Skeletal muscle tissue (tissue), 4 donors: ENCODE measurements around the gene GPR137. TPM values are rescaled to one million over a fixed set of nuclear protein-coding genes. Genes with fewer than 3 reads are reported as not detected.

Experiments used
- H3K27ac ChIP-seq: one replicate; pipeline ENCODE4 v1.7.0; 2013; ENCODE audit warnings: mild to moderate bottlenecking, low read depth, low read length, inconsistent platforms
- H3K27me3 ChIP-seq, 3 donors: one replicate each; pipeline ENCODE4 v1.7.0; 2013; ENCODE audit warnings: low read length in 3 of 3; ENCODE audit not compliant: control insufficient read depth in 3 of 3, insufficient read depth in 3 of 3
- H3K36me3 ChIP-seq, 3 donors: one replicate each; pipeline ENCODE4 v1.7.0; 2013; ENCODE audit warnings: low read length in 3 of 3; ENCODE audit not compliant: control insufficient read depth in 3 of 3, insufficient read depth in 3 of 3
- H3K4me1 ChIP-seq, 3 donors: one replicate each; pipeline ENCODE4 v1.7.0; 2013; ENCODE audit warnings: low read length in 3 of 3, mild to moderate bottlenecking in 3 of 3; ENCODE audit not compliant: control insufficient read depth in 3 of 3, insufficient read depth in 3 of 3
- H3K4me3 ChIP-seq, 3 donors: one replicate each; pipeline ENCODE4 v1.7.0; 2013; ENCODE audit warnings: low read length in 3 of 3
- H3K9ac ChIP-seq, 3 donors: one replicate each; pipeline ENCODE4 v1.7.0; 2013; ENCODE audit warnings: low read length in 3 of 3, mild to moderate bottlenecking in 3 of 3, moderate library complexity in 2 of 3, low read depth in 1 of 3
- H3K9me3 ChIP-seq, 3 donors: one replicate each; pipeline ENCODE4 v1.7.0; 2013; ENCODE audit warnings: low read length in 3 of 3; ENCODE audit not compliant: control insufficient read depth in 3 of 3
- total RNA-seq: library from RNA; depleted of rRNA; stranded (reverse); fragments of >200 nt; gene quantifications from one replicate; pipeline ENCODE4 v1.2.3, GENCODE V29; 2014
- donor health status: Osteomylitis.

Gene GPR137
- total RNA-seq, 1 donor from 2014 or later = 6.3 TPM

DNA sequence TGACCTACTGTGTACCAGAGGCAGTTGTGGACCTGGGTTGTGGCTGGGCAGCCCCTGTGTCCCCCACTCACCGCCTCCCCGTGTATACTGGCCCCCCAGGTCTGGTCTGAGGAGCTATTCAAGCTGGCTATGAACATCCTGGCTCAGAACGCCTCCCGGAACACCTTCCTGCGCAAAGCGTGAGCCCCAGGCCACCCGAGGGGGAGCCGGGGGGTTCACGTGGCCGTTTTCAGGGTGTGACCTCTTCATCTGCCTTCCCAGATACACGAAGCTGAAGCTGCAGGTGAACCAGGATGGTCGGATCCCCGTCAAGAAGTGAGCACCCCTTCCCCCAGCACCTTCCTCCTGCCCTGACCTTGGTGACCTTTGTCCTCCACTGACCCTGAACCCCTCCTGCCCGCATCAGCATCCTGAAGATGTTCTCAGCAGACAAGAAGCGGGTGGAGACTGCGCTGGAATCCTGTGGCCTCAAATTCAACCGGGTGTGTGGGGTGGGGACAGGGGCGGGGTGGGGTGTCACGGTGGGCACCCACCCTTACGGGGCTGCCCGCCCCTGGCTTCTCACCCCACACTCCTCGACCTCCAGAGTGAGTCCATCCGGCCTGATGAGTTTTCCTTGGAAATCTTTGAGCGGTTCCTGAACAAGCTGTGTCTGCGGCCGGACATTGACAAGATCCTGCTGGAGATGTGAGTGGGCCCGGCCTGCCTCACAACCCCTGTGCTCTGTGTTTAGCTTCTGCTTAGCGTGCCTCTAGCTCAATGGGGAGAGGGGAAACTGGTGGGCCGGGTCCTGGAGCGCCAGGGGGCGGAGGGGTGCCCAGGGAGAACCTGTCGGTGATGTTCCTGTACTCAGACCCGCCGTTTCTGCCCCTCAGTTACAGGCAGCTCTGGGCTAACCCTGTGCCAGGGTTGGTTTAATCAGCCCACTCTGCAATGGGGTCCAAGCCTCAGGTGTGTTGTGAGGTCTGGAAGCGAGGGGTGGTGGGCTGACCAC lies 30.2 kb upstream of the GPR137 start:
- Histone ChIP-seq H3K36me3 (peaks cover 27 to 32% (median 31%) of the 10 kb centered on the region in 3 donors), H3K4me3 (no peak overlapping the region), H3K27me3 (no peaks in the 10 kb centered on the region), H3K27ac (no peak overlapping the region), H3K9me3 (no peaks in the 10 kb centered on the region), H3K9ac (no peak overlapping the region), H3K4me1 (peaks cover 29 to 33% (median 32%) of the 10 kb centered on the region in 3 donors)

DNA sequence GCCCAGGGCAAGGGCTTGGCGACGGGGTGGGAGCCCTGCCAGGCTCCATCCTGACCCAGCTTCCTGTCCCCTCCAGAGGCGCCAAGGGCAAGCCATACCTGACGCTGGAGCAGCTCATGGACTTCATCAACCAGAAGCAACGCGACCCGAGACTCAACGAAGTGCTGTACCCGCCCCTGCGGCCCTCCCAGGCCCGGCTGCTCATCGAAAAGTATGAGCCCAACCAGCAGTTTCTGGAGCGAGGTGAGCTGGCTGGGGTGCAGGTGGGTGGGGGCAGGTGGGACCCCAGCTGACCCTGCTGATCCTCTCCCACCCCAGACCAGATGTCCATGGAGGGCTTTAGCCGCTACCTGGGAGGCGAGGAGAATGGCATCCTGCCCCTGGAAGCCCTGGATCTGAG lies 29.3 kb upstream of the GPR137 start:
- peaks cover 29 to 34% (median 34%) of the 10 kb centered on the region in 3 donors for H3K36me3 ChIP-seq
- no peaks in the 10 kb centered on the region for H3K27me3 ChIP-seq
- H3K9me3 ChIP-seq = no peaks in the 10 kb centered on the region
- no peak overlapping the region for H3K9ac ChIP-seq
- no peak overlapping the region for H3K4me3 ChIP-seq
- H3K27ac ChIP-seq = no peak overlapping the region
- peaks cover 23 to 25% (median 25%) of the 10 kb centered on the region in 3 donors for H3K4me1 ChIP-seq

DNA sequence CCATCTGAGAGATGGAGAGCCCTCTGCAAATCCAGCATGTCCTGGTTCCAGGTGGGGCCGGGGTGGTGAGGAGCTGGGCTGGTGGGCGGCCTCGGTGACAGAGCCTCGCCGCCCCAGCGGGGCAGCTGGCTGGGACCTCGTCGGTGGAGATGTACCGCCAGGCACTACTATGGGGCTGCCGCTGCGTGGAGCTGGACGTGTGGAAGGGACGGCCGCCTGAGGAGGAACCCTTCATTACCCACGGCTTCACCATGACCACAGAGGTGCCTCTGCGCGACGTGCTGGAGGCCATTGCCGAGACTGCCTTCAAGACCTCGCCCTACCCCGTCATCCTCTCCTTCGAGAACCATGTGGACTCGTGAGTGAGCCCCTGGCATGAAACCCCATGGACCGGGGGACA lies 27.3 kb upstream of the GPR137 start:
- H3K9me3 ChIP-seq = no peaks in the 10 kb centered on the region
- H3K9ac ChIP-seq = no peak overlapping the region
- no peaks in the 10 kb centered on the region for H3K27me3 ChIP-seq
- H3K4me3 ChIP-seq = no peak overlapping the region
- H3K27ac ChIP-seq = no peak overlapping the region
- H3K4me1 ChIP-seq = peaks cover 9 to 10% (median 10%) of the 10 kb centered on the region in 3 donors
- peaks cover 45 to 47% (median 45%) of the 10 kb centered on the region in 3 donors for H3K36me3 ChIP-seq

DNA sequence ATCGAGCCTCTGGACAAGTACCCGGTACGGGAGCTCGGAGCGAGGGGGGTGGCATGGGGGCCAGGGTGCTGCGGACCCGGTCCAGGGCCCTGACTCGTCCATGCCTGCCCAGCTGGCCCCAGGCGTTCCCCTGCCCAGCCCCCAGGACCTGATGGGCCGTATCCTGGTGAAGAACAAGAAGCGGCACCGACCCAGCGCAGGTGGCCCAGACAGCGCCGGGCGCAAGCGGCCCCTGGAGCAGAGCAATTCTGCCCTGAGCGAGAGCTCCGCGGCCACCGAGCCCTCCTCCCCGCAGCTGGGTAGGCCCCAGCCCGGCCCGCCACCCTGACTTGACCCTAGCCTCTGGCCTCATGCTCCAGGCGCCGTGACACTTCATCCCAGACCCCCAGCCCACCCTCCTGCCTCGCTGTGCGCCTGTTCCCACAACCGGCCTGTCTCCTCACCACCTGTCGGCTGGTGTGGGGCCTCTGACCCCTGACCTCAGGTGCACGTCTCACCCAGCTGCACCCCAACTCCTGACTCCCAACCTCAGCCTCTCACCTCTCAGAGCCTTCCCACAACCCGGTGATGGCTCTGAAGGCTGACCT lies 26.6 kb upstream of the GPR137 start:
- Histone ChIP-seq H3K4me3 (no peak overlapping the region), H3K27ac (no peak overlapping the region), H3K9me3 (no peaks in the 10 kb centered on the region), H3K9ac (no peak overlapping the region), H3K4me1 (peaks cover 2 to 4% (median 3%) of the 10 kb centered on the region in 3 donors), H3K36me3 (peaks cover 47 to 50% (median 48%) of the 10 kb centered on the region in 3 donors), H3K27me3 (no peaks in the 10 kb centered on the region)

DNA sequence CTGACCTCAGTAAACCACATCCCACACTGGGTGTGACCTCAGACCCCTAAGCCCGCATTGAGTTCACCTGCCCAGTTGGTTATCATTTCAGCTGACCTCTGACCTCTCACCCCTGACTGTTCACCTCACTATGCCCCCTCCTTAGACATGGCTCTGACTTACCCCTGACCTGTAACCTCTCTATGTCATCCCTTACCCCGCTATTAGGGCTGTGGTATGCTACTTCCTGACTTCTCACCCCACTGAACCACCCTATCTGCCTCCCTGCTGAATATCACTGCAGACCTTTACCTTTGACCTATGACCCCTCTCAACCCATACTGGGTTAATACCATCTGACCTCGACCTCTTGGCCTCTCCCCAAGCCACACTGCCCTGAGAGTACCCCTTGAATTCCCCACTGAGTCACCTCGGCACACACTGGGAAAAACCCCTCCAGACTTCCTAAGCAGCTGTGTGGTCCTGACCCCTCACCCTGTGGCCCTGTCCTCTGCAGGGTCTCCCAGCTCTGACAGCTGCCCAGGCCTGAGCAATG lies 26.0 kb upstream of the GPR137 start:
- no peaks in the 10 kb centered on the region for H3K9me3 ChIP-seq
- peaks cover 48 to 50% (median 48%) of the 10 kb centered on the region in 3 donors for H3K36me3 ChIP-seq
- no peak overlapping the region for H3K27ac ChIP-seq
- H3K4me3 ChIP-seq = no peak overlapping the region
- no peak overlapping the region for H3K9ac ChIP-seq
- no peaks in the 10 kb centered on the region for H3K4me1 ChIP-seq
- H3K27me3 ChIP-seq = no peaks in the 10 kb centered on the region

DNA sequence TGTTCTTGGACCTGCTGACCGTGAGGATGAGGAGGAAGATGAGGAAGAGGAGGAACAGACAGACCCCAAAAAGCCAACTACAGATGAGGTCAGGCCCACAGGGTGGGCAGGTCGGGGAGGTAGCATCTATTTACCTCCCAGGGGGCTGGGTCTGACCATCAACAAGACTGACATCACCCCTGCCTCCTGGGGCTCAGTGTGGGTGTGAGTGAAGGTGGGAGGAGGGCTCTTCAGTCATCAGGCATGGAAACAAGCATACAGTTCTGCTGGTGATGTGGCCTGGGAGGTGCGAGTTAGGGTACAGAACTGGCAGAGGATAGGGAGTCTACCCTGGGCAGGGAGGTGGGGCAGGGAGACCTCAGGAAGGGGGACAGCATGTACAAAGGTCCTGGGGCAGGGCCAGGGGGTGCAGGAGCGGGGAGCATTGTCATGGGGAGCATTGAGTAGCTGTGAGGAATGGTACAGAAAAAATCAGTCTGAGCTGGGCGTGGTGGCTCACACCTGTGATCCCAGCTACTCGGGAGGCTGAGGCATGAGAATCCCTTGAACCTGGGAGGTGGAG lies 25.4 kb upstream of the GPR137 start:
- H3K9ac ChIP-seq = no peak overlapping the region

DNA sequence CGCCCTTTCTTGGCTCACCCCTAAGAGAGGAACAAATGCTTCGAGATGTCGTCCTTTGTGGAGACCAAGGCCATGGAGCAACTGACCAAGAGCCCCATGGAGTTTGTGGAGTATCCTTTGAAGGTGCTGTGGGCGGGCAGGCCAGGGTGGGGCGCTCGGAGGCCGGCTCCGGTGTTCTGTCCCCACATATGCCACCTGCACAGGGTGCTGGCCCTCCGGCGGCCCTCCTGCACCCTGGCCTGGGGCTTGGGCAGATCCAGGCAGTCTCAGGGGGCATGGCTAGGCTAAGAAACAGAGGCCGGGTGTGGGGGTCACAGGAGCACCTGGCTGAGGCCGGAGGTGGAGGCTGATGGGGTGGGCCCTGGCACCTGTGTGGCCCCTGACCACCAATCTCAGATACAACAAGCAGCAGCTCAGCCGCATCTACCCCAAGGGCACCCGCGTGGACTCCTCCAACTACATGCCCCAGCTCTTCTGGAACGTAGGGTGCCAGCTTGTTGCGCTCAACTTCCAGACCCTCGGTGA lies 24.0 kb upstream of the GPR137 start:
- Histone ChIP-seq H3K4me3 (no peak overlapping the region), H3K36me3 (peaks cover 47 to 56% (median 50%) of the 10 kb centered on the region in 3 donors), H3K9me3 (no peaks in the 10 kb centered on the region), H3K4me1 (no peaks in the 10 kb centered on the region), H3K27ac (no peak overlapping the region), H3K27me3 (no peaks in the 10 kb centered on the region), H3K9ac (no peak overlapping the region)

More for the DNA sequence above, 25.4 kb upstream of the GPR137 start:
- Histone ChIP-seq H3K4me3 (no peak overlapping the region), H3K27me3 (no peaks in the 10 kb centered on the region), H3K9me3 (no peaks in the 10 kb centered on the region), H3K4me1 (no peaks in the 10 kb centered on the region), H3K36me3 (peaks cover 42 to 49% (median 46%) of the 10 kb centered on the region in 3 donors), H3K27ac (no peak overlapping the region)

DNA sequence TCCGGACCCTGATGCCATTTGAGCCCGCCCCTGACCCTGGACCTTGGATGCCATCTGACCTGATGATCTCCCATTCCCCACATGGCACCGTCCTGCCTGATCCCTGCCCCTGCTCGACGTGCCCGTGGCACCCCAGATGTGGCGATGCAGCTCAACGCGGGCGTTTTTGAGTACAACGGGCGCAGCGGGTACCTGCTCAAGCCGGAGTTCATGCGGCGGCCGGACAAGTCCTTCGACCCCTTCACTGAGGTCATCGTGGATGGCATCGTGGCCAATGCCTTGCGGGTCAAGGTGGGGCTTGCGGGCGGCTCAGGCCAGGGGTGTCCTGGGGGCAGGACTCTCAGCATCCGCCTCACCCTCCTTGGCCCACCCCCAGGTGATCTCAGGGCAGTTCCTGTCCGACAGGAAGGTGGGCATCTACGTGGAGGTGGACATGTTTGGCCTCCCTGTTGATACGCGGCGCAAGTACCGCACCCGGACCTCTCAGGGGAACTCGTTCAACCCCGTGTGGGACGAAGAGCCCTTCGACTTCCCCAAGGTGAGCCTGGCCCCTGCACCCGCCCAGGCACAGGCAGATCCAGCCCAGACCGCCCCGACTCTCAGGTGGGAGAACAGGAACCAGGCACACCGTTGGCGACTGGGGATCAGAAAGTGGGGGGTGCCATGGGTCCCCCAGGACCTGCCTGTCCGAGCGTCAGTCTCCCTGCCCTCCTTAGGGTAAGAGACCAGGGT lies 23.2 kb upstream of the GPR137 start:
- Histone ChIP-seq H3K9me3 (no peaks in the 10 kb centered on the region), H3K27ac (no peak overlapping the region), H3K9ac (no peak overlapping the region), H3K4me3 (no peak overlapping the region), H3K4me1 (peaks cover 0 to 5% (median 0%) of the 10 kb centered on the region in 3 donors), H3K27me3 (no peaks in the 10 kb centered on the region), H3K36me3 (peaks cover 44 to 54% (median 50%) of the 10 kb centered on the region in 3 donors)
